ENCODE data around the gene DGKB. TPM values are rescaled to one million over a fixed set of nuclear protein-coding genes. Genes with fewer than 3 reads are reported as not detected.

Gene DGKB
- polyA plus RNA-seq, 2 of the 4 experiments (the other 2 are of a cell fraction): 0.01 TPM; not detected in 1

DNA sequence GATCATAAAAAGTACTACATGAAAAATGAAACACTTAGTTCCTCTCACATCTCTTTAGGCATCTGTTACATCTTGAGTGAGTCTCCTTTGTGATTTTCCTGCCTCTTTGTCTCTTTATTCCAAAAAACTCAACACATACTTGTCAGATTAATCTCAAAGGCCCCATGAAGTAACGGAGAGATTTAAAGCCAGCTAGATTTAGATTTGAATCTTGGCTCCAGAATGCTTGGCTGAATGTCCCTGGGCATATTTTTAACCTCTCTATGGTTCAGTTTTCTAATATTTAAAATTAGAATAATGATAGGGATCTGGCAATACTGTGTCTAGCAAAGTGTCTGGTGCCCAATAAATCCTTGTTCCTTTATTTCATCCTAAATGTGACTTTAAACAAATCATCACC is 140.0 kb downstream of the DGKB start:
- FAIRE-seq (no peak), DNase-seq (ENCODE audit: low read depth in 1 of 2, low spot score in 1 of 2) (no peak), ATAC-seq (no peak)
- no peak for TF ChIP-seq RFX5 (IDR thresholded peaks at IDR 0.05)
- TF ChIP-seq ESRRA (IDR thresholded peaks at IDR 0.05; ENCODE audit: borderline replicate concordance, low read length): no peak
- TF ChIP-seq, protein P1, sequence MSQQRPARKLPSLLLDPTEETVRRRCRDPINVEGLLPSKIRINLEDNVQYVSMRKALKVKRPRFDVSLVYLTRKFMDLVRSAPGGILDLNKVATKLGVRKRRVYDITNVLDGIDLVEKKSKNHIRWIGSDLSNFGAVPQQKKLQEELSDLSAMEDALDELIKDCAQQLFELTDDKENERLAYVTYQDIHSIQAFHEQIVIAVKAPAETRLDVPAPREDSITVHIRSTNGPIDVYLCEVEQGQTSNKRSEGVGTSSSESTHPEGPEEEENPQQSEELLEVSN (IDR thresholded peaks at IDR 0.05; ENCODE audit: borderline replicate concordance, low read depth): no peak
- TF ChIP-seq, protein P2, sequence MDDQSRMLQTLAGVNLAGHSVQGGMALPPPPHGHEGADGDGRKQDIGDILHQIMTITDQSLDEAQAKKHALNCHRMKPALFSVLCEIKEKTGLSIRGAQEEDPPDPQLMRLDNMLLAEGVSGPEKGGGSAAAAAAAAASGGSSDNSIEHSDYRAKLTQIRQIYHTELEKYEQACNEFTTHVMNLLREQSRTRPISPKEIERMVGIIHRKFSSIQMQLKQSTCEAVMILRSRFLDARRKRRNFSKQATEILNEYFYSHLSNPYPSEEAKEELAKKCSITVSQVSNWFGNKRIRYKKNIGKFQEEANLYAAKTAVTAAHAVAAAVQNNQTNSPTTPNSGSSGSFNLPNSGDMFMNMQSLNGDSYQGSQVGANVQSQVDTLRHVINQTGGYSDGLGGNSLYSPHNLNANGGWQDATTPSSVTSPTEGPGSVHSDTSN (IDR thresholded peaks at IDR 0.05): no peak
- TF ChIP-seq KDM5A (IDR thresholded peaks at IDR 0.05): no peak
- no peak for TF ChIP-seq POLR2AphosphoS2 (conservative IDR thresholded peaks at IDR 0.05; ENCODE audit: low read length)
- TF ChIP-seq RNF2 (IDR thresholded peaks at IDR 0.05; ENCODE audit: borderline replicate concordance, low read depth): no peak
- no peak for TF ChIP-seq HDAC2 (IDR thresholded peaks at IDR 0.05)
- TF ChIP-seq NFE2L2 (conservative IDR thresholded peaks at IDR 0.05; ENCODE audit: low read length): no peak
- TF ChIP-seq FOSB (CRISPR knock-in tag; IDR thresholded peaks at IDR 0.05): no peak
- TF ChIP-seq SMC3 (IDR thresholded peaks at IDR 0.05): no peak
- no peak for TF ChIP-seq CHD2 (IDR thresholded peaks at IDR 0.05; ENCODE audit: low read length, partially characterized antibody)
- TF ChIP-seq KDM1A (IDR thresholded peaks at IDR 0.05; ENCODE audit: low read depth): no peak
- no peak for TF ChIP-seq CBX8 (IDR thresholded peaks at IDR 0.05)
- no peak for TF ChIP-seq FOSL2 (IDR thresholded peaks at IDR 0.05)
- TF ChIP-seq FOSL2 (CRISPR knock-in tag; IDR thresholded peaks at IDR 0.05): no peak
- TF ChIP-seq ZSCAN20 (CRISPR knock-in tag; IDR thresholded peaks at IDR 0.05): no peak
- TF ChIP-seq CBX2 (IDR thresholded peaks at IDR 0.05; ENCODE audit: borderline replicate concordance, low read depth): no peak
- TF ChIP-seq, protein P3, sequence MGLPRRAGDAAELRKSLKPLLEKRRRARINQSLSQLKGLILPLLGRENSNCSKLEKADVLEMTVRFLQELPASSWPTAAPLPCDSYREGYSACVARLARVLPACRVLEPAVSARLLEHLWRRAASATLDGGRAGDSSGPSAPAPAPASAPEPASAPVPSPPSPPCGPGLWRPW (IDR thresholded peaks at IDR 0.05): no peak
- H3K9me3 ChIP-seq: no peaks in the 10 kb centered on the region
- WGBS (ENCODE audit: missing lambda C conversion rate): 17% methylated on average over 1 of the region's 1 CpG
- no peak overlapping the region for H3K4me2 ChIP-seq
- no peak overlapping the region for H3K4me3 ChIP-seq
- no peak overlapping the region for H3K27ac ChIP-seq
- ChIA-PET CTCF (interaction anchor here (1.1 kb wide), 1 partner anchor 10 kb away, joined by 3 read pairs; no protein-coding TSS in a partner anchor), POLR2A (no interaction called here)
- no peaks in the 10 kb centered on the region for H3K4me1 ChIP-seq

DNA sequence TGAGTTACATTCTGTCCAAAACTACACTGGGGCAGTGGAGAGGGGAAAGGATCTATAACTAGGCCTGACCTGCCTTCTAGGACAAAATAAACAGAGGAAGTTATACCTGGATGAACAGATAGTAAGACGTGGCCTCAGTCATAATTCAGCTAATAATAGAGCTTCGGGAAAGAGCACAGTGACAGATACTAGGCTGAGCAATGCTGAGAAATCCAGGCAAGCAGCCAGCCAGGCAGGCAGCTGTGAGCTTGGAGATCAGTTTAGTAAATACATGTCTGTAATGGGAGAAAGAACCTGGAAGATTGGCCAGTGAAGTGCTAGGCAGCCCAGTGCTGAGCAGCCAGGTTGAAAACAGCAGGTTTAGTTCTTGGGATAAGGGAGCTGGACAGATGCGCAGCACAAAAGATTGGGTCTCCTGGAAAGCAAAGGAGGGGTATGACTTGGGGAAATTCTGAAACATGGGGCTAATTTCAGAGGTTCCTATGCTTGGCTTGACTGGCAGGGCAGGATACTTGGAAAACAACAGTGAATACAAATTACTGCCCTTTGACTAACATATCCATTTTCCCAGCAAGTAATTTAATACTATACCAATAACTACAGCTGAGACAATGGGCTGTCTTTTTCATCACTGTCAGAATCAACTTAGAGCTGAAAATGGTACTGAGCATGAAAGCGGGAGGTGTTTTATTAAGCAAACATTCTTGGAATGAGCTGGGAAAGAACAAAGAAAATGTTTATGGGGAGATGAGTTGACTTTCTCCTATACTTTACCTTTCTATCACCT is 140.8 kb downstream of the DGKB start:
- CTCF ChIA-PET: no interaction called here
- DNase-seq (ENCODE audit: low read depth in 1 of 2, low spot score in 1 of 2): no peak
- 37% methylated on average over 4 of the region's 4 CpGs for WGBS (ENCODE audit: missing lambda C conversion rate)
- H3K4me3 ChIP-seq: no peak overlapping the region
- H3K4me1 ChIP-seq: no peaks in the 10 kb centered on the region
- POLR2A ChIA-PET: no interaction called here
- FAIRE-seq: no peak
- ATAC-seq: no peak
- H3K9me3 ChIP-seq: no peaks in the 10 kb centered on the region
- H3K4me2 ChIP-seq: no peak overlapping the region
- TF ChIP-seq ZSCAN20 (CRISPR knock-in tag; IDR thresholded peaks at IDR 0.05) (no peak), BHLHE40 (IDR thresholded peaks at IDR 0.05; ENCODE audit: low read depth, low read length) (no peak), FOSL2 (IDR thresholded peaks at IDR 0.05) (no peak), FOSL2 (CRISPR knock-in tag; IDR thresholded peaks at IDR 0.05) (no peak), TFCP2L1 (CRISPR knock-in tag; IDR thresholded peaks at IDR 0.05) (no peak), MAZ (IDR thresholded peaks at IDR 0.05; ENCODE audit: borderline replicate concordance, low read depth, low read length) (no peak)
- TF ChIP-seq, protein P4, sequence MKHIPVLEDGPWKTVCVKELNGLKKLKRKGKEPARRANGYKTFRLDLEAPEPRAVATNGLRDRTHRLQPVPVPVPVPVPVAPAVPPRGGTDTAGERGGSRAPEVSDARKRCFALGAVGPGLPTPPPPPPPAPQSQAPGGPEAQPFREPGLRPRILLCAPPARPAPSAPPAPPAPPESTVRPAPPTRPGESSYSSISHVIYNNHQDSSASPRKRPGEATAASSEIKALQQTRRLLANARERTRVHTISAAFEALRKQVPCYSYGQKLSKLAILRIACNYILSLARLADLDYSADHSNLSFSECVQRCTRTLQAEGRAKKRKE (CRISPR knock-in tag; IDR thresholded peaks at IDR 0.05; ENCODE audit: low read depth): no peak
- no peak overlapping the region for H3K27ac ChIP-seq

Data from A549 (cell line).